HG03135 (cell line): Measurements from ENCODE around the gene CLCN4.

Source experiments
- ATAC-seq: cut with Tn5 transposase; IDR thresholded peaks from one replicate; pipeline ENCODE4 v1.9.1; 2021; ENCODE audit warnings: mild to moderate bottlenecking, moderate library complexity; ENCODE audit not compliant: unreplicated experiment

Gene CLCN4

GRCh38 chrX:10193587-10193986, 36.8 kb downstream of the CLCN4 start:
- ATAC-seq, result no peak

- no peak for ATAC-seq
These were observed 38.6 kb downstream of the CLCN4 start for GRCh38 chrX:10195425-10195824.

GRCh38 chrX:10195947-10196346, 39.2 kb downstream of the CLCN4 start:
- no peak for ATAC-seq

GRCh38 chrX:10197279-10198210, 40.8 kb downstream of the CLCN4 start:
- no peak for ATAC-seq

GRCh38 chrX:10198254-10198653, 41.5 kb downstream of the CLCN4 start:
- ATAC-seq, result no peak

GRCh38 chrX:10199212-10199611, 42.4 kb downstream of the CLCN4 start:
- peak; percentile 71 for ATAC-seq

GRCh38 chrX:10203617-10204016, 46.8 kb downstream of the CLCN4 start:
- ATAC-seq, result no peak

GRCh38 chrX:10206317-10206716, 49.5 kb downstream of the CLCN4 start:
- no peak for ATAC-seq

- no peak for ATAC-seq
These were observed 51.6 kb downstream of the CLCN4 start for GRCh38 chrX:10208281-10208856.

- ATAC-seq, result no peak
These were observed 52.2 kb downstream of the CLCN4 start for GRCh38 chrX:10208953-10209352.

GRCh38 chrX:10212395-10212794, 55.6 kb downstream of the CLCN4 start:
- ATAC-seq, result no peak

GRCh38 chrX:10213716-10214115, 56.9 kb downstream of the CLCN4 start:
- no peak for ATAC-seq

- ATAC-seq, result no peak
These were observed 59.4 kb downstream of the CLCN4 start for GRCh38 chrX:10216208-10216607.

- no peak for ATAC-seq
These were observed 60.4 kb downstream of the CLCN4 start for GRCh38 chrX:10217198-10217597.

- ATAC-seq, result no peak
These were observed 64.9 kb downstream of the CLCN4 start for GRCh38 chrX:10221651-10222050.

GRCh38 chrX:10223276-10223675, 66.5 kb downstream of the CLCN4 start:
- no peak for ATAC-seq

- no peak for ATAC-seq
These were observed 67.0 kb downstream of the CLCN4 start for GRCh38 chrX:10223781-10224180.

- ATAC-seq, result no peak
These were observed 73.4 kb downstream of the CLCN4 start for GRCh38 chrX:10230222-10230621.

- no peak for ATAC-seq
These were observed 74.7 kb downstream of the CLCN4 start for GRCh38 chrX:10231461-10231860.

- no peak for ATAC-seq
These were observed 76.4 kb downstream of the CLCN4 start for GRCh38 chrX:10233173-10233572.

GRCh38 chrX:10233696-10234095, 76.9 kb downstream of the CLCN4 start:
- no peak for ATAC-seq

GRCh38 chrX:10235851-10236250, 79.1 kb downstream of the CLCN4 start:
- no peak for ATAC-seq
